Ovary (tissue), 9 donors: ENCODE results near the gene PCNX3. TPM values are rescaled to one million over a fixed set of nuclear protein-coding genes. Genes with fewer than 3 reads are reported as not detected.

Experiments
- DNase-seq, 5 donors: peaks; one replicate each; pipeline ENCODE4 v3.0.0-alpha.2; 2019 to 2020
- H3K27ac ChIP-seq, 2 donors: fragments of 200-600 bp; one replicate each; pipeline versions ENCODE4 v1.5.1 to v1.8.0; 2019 to 2022
- H3K27me3 ChIP-seq: fragments of 200-600 bp; one replicate; pipeline ENCODE4 v1.8.0; 2022
- H3K36me3 ChIP-seq: fragments of 200-600 bp; sonication (generic); one replicate; pipeline ENCODE4 v1.5.1; 2019
- H3K4me1 ChIP-seq: one replicate; pipeline ENCODE4 v1.8.1; 2013; ENCODE audit warnings: mild to moderate bottlenecking, moderate library complexity; ENCODE audit not compliant: insufficient read depth
- H3K4me3 ChIP-seq: fragments of 200-600 bp; sonication (generic); one replicate; pipeline ENCODE4 v1.5.1; 2017
- H3K9me3 ChIP-seq, 2 donors: fragments of 200-600 bp in 1 of 2; sonication (generic) in 1 of 2; one replicate each; pipeline versions ENCODE4 v1.5.1 to v1.8.1; 2013 to 2019; ENCODE audit warnings: mild to moderate bottlenecking in 1 of 2, moderate library complexity in 1 of 2
- CTCF ChIP-seq, 3 donors: fragments of 450-650 bp in 2 of 3; fragments of 200-600 bp in 1 of 3; IDR thresholded peaks; one replicate each; pipeline versions ENCODE4 v1.5.1 to v1.8.0; 2016 to 2022; ENCODE audit warnings: antibody characterized with exemption in 3 of 3, mild to moderate bottlenecking in 1 of 3
- EP300 ChIP-seq: sonication (generic); formaldehyde crosslinking; IDR thresholded peaks from one replicate; pipeline ENCODE4 v1.6.1; 2017; ENCODE audit warnings: antibody characterized with exemption
- POLR2A ChIP-seq: fragments of 450-650 bp; IDR thresholded peaks from one replicate; pipeline ENCODE4 v1.6.1; 2017; ENCODE audit warnings: antibody characterized with exemption, mild to moderate bottlenecking, moderate library complexity
- WGBS, 3 donors: extraction: QIAGEN DNeasy Blood & Tissue Kit in 1 of 3; methylation state at CpG; one replicate each; pipeline versions ENCODE4 v1.1.5 to v1.1.7; 2013 to 2017; 5-methylcytosine and 5-hydroxymethylcytosine counted together
- intact Hi-C, 4 donors: fragments of 100-400 bp; cut with DNase I; formaldehyde crosslinking; loops; one replicate each; pipeline versions ENCODE4 v1.11.0 to v1.15.1; 2022 to 2023
- polyA plus RNA-seq, 2 donors: library from polyadenylated mRNA; stranded (reverse); fragments of 200-250 nt in 1 of 2; fragments of 350-450 nt in 1 of 2; fragmentation: Illumina TruSeq in 1 of 2; extraction: RNeasy Lipid Tissue Mini Kit (QIAGEN cat#74804) in 1 of 2; gene quantifications; one replicate each; pipeline ENCODE4 v1.2.3, GENCODE V29; 2013 to 2014
- total RNA-seq, 7 donors: library from RNA; depleted of rRNA in 2 of 7; stranded (reverse); fragments of >200 nt in 2 of 7; fragmentation: NEBNext Ultra II Directional in 3 of 7; extraction: Animal tissue kit (Norgen Biotek cat#: 25700) in 3 of 7; gene quantifications; one replicate each; pipeline versions ENCODE4 v1.1.0 to v1.2.4, GENCODE V29; 2016 to 2023
- donor health status: DM: no; HTN: no; CAD: no; lungs with moderate emphysema.
- donor health status: DM: no; HTN: no; CAD: no.
- donor health status: Bipolar disorder and iron deficiency.
- donor health status: DM: yes; HTN: yes; CAD: no.
- donor health status: DM: no; HTN: no; CAD: no.
- donor health status: DM: yes; HTN: yes; CAD: no.

The PCNX3 gene
- total and polyA plus RNA-seq, 9 donors = 3.3 to 42.1 (median 27.1) TPM

- TF ChIP-seq CTCF (IDR thresholded peaks at IDR 0.05) (no peak), POLR2A (no peak), EP300 (no peak)
- H3K27ac ChIP-seq = no peak overlapping the region
- intact Hi-C loops = no loop called here
- H3K27me3 ChIP-seq = no peaks in the 10 kb centered on the region
- no peak for DNase-seq
- peaks cover 3% of the 10 kb centered on the region for H3K4me1 ChIP-seq
- no peaks in the 10 kb centered on the region for H3K9me3 ChIP-seq
- no peaks in the 10 kb centered on the region for H3K36me3 ChIP-seq
- WGBS, 3 donors = 91 to 94% (median 93%) methylated on average over 14 of the region's 14 CpGs
- no peak overlapping the region for H3K4me3 ChIP-seq
These were observed 5.9 kb downstream of the PCNX3 start for GRCh38 chr11:65621460-65621859.

- H3K27me3 ChIP-seq = no peaks in the 10 kb centered on the region
- no peak overlapping the region for H3K27ac ChIP-seq
- H3K4me1 ChIP-seq = no peaks in the 10 kb centered on the region
- no peak overlapping the region for H3K4me3 ChIP-seq
- H3K9me3 ChIP-seq = no peaks in the 10 kb centered on the region
- WGBS, 3 donors = 88 to 93% (median 89%) methylated on average over 16 of the region's 16 CpGs
- no peaks in the 10 kb centered on the region for H3K36me3 ChIP-seq
- no peak for TF ChIP-seq EP300
- TF ChIP-seq POLR2A = no peak
- TF ChIP-seq CTCF (IDR thresholded peaks at IDR 0.05) = no peak
- intact Hi-C loops = no loop called here
- DNase-seq = no peak
These were observed 6.4 kb downstream of the PCNX3 start for GRCh38 chr11:65622011-65622410.

GRCh38 chr11:65623177-65623576 lies 7.6 kb downstream of the PCNX3 start:
- no peaks in the 10 kb centered on the region for H3K9me3 ChIP-seq
- no peak overlapping the region for H3K4me3 ChIP-seq
- no peaks in the 10 kb centered on the region for H3K36me3 ChIP-seq
- 88 to 91% (median 90%) methylated on average over 14 of the region's 14 CpGs for WGBS, 3 donors
- TF ChIP-seq POLR2A (no peak), CTCF (IDR thresholded peaks at IDR 0.05) (no peak), EP300 (no peak)
- no peaks in the 10 kb centered on the region for H3K27me3 ChIP-seq
- no peaks in the 10 kb centered on the region for H3K4me1 ChIP-seq
- H3K27ac ChIP-seq = no peak overlapping the region
- DNase-seq = no peak
- intact Hi-C loops = no loop called here

- Histone ChIP-seq H3K4me3 (no peak overlapping the region), H3K4me1 (no peaks in the 10 kb centered on the region), H3K36me3 (no peaks in the 10 kb centered on the region), H3K27ac (no peak overlapping the region), H3K9me3 (no peaks in the 10 kb centered on the region), H3K27me3 (no peaks in the 10 kb centered on the region)
- TF ChIP-seq EP300 = no peak
- TF ChIP-seq POLR2A = no peak
- no peak for TF ChIP-seq CTCF (IDR thresholded peaks at IDR 0.05)
- intact Hi-C loops = no loop called here
- 88 to 90% (median 90%) methylated on average over 25 of the region's 25 CpGs for WGBS, 3 donors
- no peak for DNase-seq
These were observed 8.5 kb downstream of the PCNX3 start for GRCh38 chr11:65623852-65624616.
